GM18505 (cell line): ENCODE measurements around the gene HCN4.

ENCODE experiments used
- ATAC-seq: cut with Tn5 transposase; IDR thresholded peaks from one replicate; pipeline ENCODE4 v1.9.1; 2021; ENCODE audit not compliant: unreplicated experiment
- POLR2A ChIP-seq: IDR thresholded peaks from 4 replicates; pipeline ENCODE4 v1.6.1; 2011; ENCODE audit warnings: borderline replicate concordance; ENCODE audit not compliant: insufficient read depth, insufficient read length; ENCODE audit errors: extremely low read depth

Gene HCN4

DNA sequence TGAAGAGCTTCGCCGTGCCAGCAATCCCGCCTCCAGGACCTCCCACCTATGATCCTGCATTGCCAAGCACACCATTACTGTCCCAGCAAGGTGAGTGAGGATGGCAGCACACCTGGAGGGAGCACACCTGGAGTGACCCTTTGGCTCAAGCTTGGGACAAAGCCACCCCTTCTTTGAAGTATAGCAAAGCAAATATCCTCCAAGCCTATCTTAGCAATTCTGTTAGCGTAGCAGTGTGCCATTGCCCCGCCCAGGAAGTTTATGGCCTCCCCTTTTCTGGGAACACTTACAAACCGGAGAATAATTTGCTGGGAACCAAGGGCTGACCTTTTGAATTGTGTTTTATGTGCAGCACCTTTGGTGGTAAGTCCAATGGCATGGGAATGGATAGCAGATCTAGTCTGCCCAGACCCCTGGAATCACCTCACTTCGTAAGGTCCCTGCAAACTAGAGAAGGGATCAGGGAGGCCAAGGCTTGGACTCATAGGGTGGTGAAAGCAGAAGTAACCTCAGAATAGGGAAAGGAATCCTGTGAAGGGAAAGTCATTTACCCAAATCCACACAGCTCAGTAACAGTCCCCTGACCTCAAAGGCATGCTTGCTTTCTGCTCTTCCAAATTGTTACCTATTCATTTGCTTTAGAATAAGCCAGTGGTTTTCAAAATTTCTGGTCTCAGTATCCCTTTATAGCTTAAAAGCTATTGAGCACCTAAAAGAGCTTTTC lies 70.1 kb downstream of the HCN4 start:
- no peak for ATAC-seq
- no peak for TF ChIP-seq POLR2A

GRCh38 chr15:73296609-73297353 lies 72.0 kb downstream of the HCN4 start:
- TF ChIP-seq POLR2A: no peak
- ATAC-seq: no peak

GRCh38 chr15:73295630-73296286 lies 73.0 kb downstream of the HCN4 start:
- no peak for ATAC-seq
- TF ChIP-seq POLR2A: no peak

- TF ChIP-seq POLR2A: no peak
- ATAC-seq: no peak
These were observed 75.0 kb downstream of the HCN4 start for GRCh38 chr15:73293773-73294172.

DNA sequence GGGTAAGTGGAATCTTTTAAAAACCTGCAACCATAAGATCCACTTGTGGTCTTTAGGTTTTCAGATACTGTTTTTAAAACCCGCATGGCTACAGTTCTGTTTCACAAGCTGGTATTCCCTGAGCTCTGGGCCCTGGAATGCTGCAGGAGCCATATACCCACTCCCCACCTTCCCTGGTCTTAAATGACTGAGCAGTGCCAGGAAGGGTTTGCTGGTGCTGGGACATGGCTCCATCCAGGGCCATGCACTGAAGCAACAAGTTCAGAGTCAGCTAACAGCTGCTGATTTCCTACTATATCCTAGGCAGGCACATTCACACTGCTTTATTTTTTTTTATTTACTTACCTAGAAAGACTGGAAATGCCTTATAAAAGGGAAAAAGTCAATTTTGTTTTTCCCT lies 77.3 kb downstream of the HCN4 start:
- TF ChIP-seq POLR2A: no peak
- no peak for ATAC-seq

GRCh38 chr15:73287019-73287418 lies 81.7 kb downstream of the HCN4 start:
- ATAC-seq: no peak
- TF ChIP-seq POLR2A: no peak

GRCh38 chr15:73286311-73286710 lies 82.4 kb downstream of the HCN4 start:
- TF ChIP-seq POLR2A: no peak
- no peak for ATAC-seq

DNA sequence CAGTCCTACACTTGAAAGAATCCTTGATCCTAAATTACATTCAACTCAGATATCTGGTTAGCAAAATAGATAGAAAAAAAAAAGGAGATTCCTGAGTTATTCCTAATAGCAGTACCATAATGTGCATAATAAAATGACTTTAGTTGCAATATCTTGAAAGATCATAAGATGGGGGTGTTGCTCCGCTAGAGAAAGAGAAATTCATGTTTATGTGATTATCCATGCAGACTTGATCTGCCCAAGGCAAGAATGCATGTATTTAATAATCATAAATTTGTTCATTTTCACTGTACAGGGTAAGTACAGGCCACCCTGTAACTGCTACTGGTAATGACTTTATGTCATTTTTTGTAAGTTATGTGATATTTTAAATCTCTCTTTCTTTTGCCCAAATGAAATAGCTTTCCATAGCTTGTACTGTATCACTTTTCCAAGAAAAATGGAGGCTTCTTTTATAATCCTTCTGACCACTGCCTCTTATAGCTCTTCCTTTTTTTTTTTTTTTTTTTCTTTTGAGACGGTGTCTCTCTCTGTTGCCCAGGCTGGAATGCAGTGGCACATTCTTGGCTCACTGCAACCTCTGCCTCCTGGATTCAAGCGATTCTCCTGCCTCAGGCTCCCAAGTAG lies 84.6 kb downstream of the HCN4 start:
- no peak for TF ChIP-seq POLR2A
- ATAC-seq: no peak

DNA sequence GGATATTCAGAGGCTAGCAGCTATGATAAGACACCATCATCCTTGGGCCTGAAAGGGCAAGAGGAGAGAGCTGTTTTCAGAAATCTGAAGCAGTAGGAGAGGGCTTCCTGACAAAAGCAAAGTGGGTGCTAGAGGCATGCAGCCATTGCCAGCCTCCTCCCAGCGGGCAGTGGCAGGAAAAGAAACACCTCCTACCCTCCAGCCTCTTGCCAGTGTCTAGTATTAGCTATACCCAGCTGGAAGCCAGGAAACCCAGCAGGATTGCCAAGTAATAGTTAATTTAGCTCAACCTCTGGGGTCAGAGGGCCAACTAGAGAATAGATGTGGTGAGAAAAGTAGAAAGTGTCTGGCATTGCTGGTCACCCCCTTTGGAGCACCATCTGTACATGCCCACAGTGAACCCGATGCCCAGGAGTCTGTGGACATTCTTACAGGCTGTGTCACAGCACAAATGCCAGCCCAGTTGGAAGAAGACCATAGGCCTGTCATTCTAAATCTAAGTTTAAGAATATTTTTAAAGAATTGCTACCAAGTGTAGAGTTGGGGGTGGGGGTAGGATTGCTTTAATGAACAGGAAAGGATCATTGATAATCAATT lies 85.3 kb downstream of the HCN4 start:
- no peak for TF ChIP-seq POLR2A

GRCh38 chr15:73282567-73283365 lies 86.0 kb downstream of the HCN4 start:
- TF ChIP-seq POLR2A: no peak

More for the DNA sequence above, 85.3 kb downstream of the HCN4 start:
- ATAC-seq: no peak

DNA sequence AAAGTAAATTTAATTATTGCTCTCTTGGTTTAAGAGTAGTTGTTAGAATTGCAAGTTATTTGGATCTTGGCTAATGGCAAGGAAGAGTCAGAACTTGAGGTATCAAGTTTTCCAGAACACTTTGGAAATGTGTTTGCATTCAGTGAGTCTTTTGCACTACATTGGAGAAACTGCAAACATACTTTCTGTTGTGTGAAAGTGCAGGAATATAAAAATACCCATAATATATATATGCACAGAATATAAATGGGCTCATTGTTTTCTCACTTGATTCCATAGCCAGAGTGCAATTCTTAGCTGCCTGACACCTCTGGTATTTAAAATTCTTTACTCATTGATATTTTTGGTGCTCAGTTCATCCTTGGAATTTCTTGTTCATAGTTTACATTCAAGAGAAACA lies 92.9 kb downstream of the HCN4 start:
- no peak for ATAC-seq
- no peak for TF ChIP-seq POLR2A

More at GRCh38 chr15:73282567-73283365, 86.0 kb downstream of the HCN4 start:
- ATAC-seq: no peak
